HepG2 (cell line): Measurements from ENCODE around the gene TRPT1. TPM values are rescaled to one million over a fixed set of nuclear protein-coding genes. Genes with fewer than 3 reads are reported as not detected.

ENCODE experiments used
- ATF7-NPFF ChIP-seq: sonication (generic); formaldehyde crosslinking; IDR thresholded peaks from 2 replicates; pipeline ENCODE4 v1.8.1; 2023; ENCODE audit warnings: mild to moderate bottlenecking, low read depth, missing genetic modification reagents, moderate library complexity
- BATF2 ChIP-seq: sonication (generic); formaldehyde crosslinking; IDR thresholded peaks from 2 replicates; pipeline ENCODE4 v1.8.0; 2022; ENCODE audit warnings: mild to moderate bottlenecking, missing genetic modification reagents, moderate library complexity
- BRCA1 ChIP-seq: sonication (generic); formaldehyde crosslinking; IDR thresholded peaks from 2 replicates; pipeline ENCODE4 v1.4.0; 2020; ENCODE audit warnings: missing genetic modification reagents
- FOXK1 ChIP-seq: sonication (generic); formaldehyde crosslinking; IDR thresholded peaks from 2 replicates; pipeline ENCODE4 v1.4.0; 2020; ENCODE audit warnings: low read depth, missing genetic modification reagents, borderline replicate concordance
- HDAC2 ChIP-seq: sonication (generic); formaldehyde crosslinking; IDR thresholded peaks from 2 replicates; pipeline ENCODE4 v1.4.0; 2020; ENCODE audit warnings: missing genetic modification reagents
- HES4 ChIP-seq: sonication (generic); formaldehyde crosslinking; IDR thresholded peaks from 2 replicates; pipeline ENCODE4 v1.9.0; 2021; ENCODE audit warnings: mild to moderate bottlenecking, missing genetic modification reagents, borderline replicate concordance
- JARID2 ChIP-seq: sonication (generic); formaldehyde crosslinking; IDR thresholded peaks from 2 replicates; pipeline ENCODE4 v1.8.1; 2023; ENCODE audit warnings: missing genetic modification reagents, inconsistent platforms; ENCODE audit not compliant: insufficient replicate concordance
- KDM5A ChIP-seq: fragments of 200-600 bp; sonication (generic); IDR thresholded peaks from 2 replicates; pipeline ENCODE4 v1.7.0; 2018; ENCODE audit warnings: antibody characterized with exemption, mild to moderate bottlenecking, low read length, borderline replicate concordance
- MLLT10 ChIP-seq: sonication (generic); formaldehyde crosslinking; IDR thresholded peaks from 2 replicates; pipeline ENCODE4 v1.4.0; 2020; ENCODE audit warnings: missing genetic modification reagents
- MXD1 ChIP-seq: sonication (generic); formaldehyde crosslinking; IDR thresholded peaks from 2 replicates; pipeline ENCODE4 v1.4.0; 2020; ENCODE audit warnings: mild to moderate bottlenecking, missing genetic modification reagents
- NFYB ChIP-seq: sonication (generic); formaldehyde crosslinking; IDR thresholded peaks from 2 replicates; pipeline ENCODE4 v1.4.0; 2020; ENCODE audit warnings: missing genetic modification reagents
- PATZ1 ChIP-seq: sonication (generic); formaldehyde crosslinking; IDR thresholded peaks from 2 replicates; pipeline ENCODE4 v1.4.0; 2020; ENCODE audit warnings: missing genetic modification reagents
- PHF8 ChIP-seq: sonication (generic); formaldehyde crosslinking; IDR thresholded peaks from 2 replicates; pipeline ENCODE4 v1.5.0; 2020; ENCODE audit warnings: missing genetic modification reagents
- POGK ChIP-seq: sonication (generic); formaldehyde crosslinking; conservative IDR thresholded peaks from 2 replicates; pipeline ENCODE4 v1.8.0; 2022; ENCODE audit warnings: mild to moderate bottlenecking, moderate library complexity, missing genetic modification reagents
- SAP130 ChIP-seq: IDR thresholded peaks from 2 replicates; pipeline ENCODE4 v1.6.1; 2016; ENCODE audit warnings: low read depth
- SRSF1 ChIP-seq: fragments of 200-400 bp; formaldehyde crosslinking; optimal IDR thresholded peaks from 2 replicates; pipeline ENCODE3; 2017; ENCODE audit warnings: mild to moderate bottlenecking, low read depth, low read length, moderate library complexity
- U2AF1 ChIP-seq: fragments of 200-400 bp; formaldehyde crosslinking; optimal IDR thresholded peaks from 2 replicates; pipeline ENCODE3; 2017; ENCODE audit warnings: mild to moderate bottlenecking, low read depth, low read length
- ZBTB44 ChIP-seq: sonication (generic); formaldehyde crosslinking; IDR thresholded peaks from 2 replicates; pipeline ENCODE4 v1.4.0; 2020; ENCODE audit warnings: missing genetic modification reagents
- ZFP90 ChIP-seq: sonication (generic); formaldehyde crosslinking; IDR thresholded peaks from 2 replicates; pipeline ENCODE4 v1.8.0; 2022; ENCODE audit warnings: missing genetic modification reagents, mild to moderate bottlenecking, inconsistent platforms, borderline replicate concordance
- ZFX ChIP-seq: sonication (generic); formaldehyde crosslinking; IDR thresholded peaks from 2 replicates; pipeline ENCODE4 v1.4.0; 2020; ENCODE audit warnings: mild to moderate bottlenecking, low read depth, missing genetic modification reagents, moderate library complexity
- ZNF460 ChIP-seq: sonication (generic); formaldehyde crosslinking; IDR thresholded peaks from 2 replicates; pipeline ENCODE4 v1.5.1; 2020; ENCODE audit warnings: missing genetic modification reagents, mild to moderate bottlenecking, borderline replicate concordance
- ZNF614 ChIP-seq: IDR thresholded peaks from 2 replicates; pipeline ENCODE4 v1.6.1; 2018; ENCODE audit warnings: missing biosample characterization, missing genetic modification reagents, inconsistent platforms, borderline replicate concordance
- ZNF788 ChIP-seq: sonication (generic); formaldehyde crosslinking; IDR thresholded peaks from 2 replicates; pipeline ENCODE4 v1.5.0; 2020; ENCODE audit warnings: mild to moderate bottlenecking, missing genetic modification reagents, borderline replicate concordance
- polyA plus RNA-seq, 8 experiments: library from polyadenylated mRNA; depleted of rRNA in 3 of 8; stranded (reverse) in 7 of 8; unstranded in 1 of 8; fragments of >200 nt; fragmentation: Illumina TruSeq in 4 of 8; extraction: Trizol in 4 of 8; gene quantifications; 2 replicates each; pipeline versions ENCODE4 v1.2.1 to v1.2.3, GENCODE V29; 2011 to 2016; ENCODE audit warnings: low read depth in 4 of 8, missing spikeins in 1 of 8, mixed read lengths in 1 of 8; ENCODE audit not compliant: insufficient read depth in 1 of 8
- total RNA-seq, 5 experiments: library from RNA; depleted of rRNA; stranded (reverse); fragments of >200 nt; fragmentation: Illumina TruSeq; extraction: Trizol; gene quantifications; 2 replicates each; pipeline ENCODE4 v1.2.3, GENCODE V29; 2016; ENCODE audit warnings: low read depth in 1 of 5

TRPT1 gene
- total and polyA plus RNA-seq, 2 of the 13 experiments (the other 11 are each of a cell fraction or from before 2014, with no cell fraction given): 24.8 to 40.7 TPM

- peak; percentile 27 for TF ChIP-seq PATZ1 (CRISPR knock-in tag)
- TF ChIP-seq SAP130 (CRISPR knock-in tag): peak; percentile 73
- TF ChIP-seq MXD1 (CRISPR knock-in tag): no peak
- TF ChIP-seq ZNF614 (CRISPR knock-in tag): no peak
- TF ChIP-seq POGK (CRISPR knock-in tag): peak; percentile 86
- no peak for TF ChIP-seq BATF2 (CRISPR knock-in tag)
- no peak for TF ChIP-seq HES4 (CRISPR knock-in tag)
- peak; percentile 41; the same call in 1 of the 2 replicates for TF ChIP-seq NFYB (CRISPR knock-in tag)
- TF ChIP-seq ATF7-NPFF (CRISPR knock-in tag): peak; percentile 82
- peak; percentile 41; the same call in 1 of the 2 replicates for TF ChIP-seq KDM5A
- TF ChIP-seq ZFX (CRISPR knock-in tag): peak; percentile 84
- no peak for TF ChIP-seq BRCA1 (CRISPR knock-in tag)
- TF ChIP-seq PHF8: peak; percentile 75
- TF ChIP-seq FOXK1: peak; percentile 28; the same call in 1 of the 2 replicates
- no peak for TF ChIP-seq U2AF1
- peak; percentile 59; the same call in 1 of the 2 replicates for TF ChIP-seq HDAC2 (CRISPR knock-in tag)
- no peak for TF ChIP-seq ZNF460
- peak; percentile 30 for TF ChIP-seq SRSF1
- no peak for TF ChIP-seq MLLT10 (CRISPR knock-in tag)
- TF ChIP-seq ZBTB44 (CRISPR knock-in tag): no peak
- peak; percentile 53; the same call in 1 of the 2 replicates for TF ChIP-seq ZFP90
- TF ChIP-seq JARID2: peak; percentile 81
- TF ChIP-seq ZNF788 (CRISPR knock-in tag): peak; percentile 70; the same call in 1 of the 2 replicates
Observed at GRCh38 chr11:64246871-64247728, 21.1 kb upstream of the TRPT1 start, which contains the start of gene PPP1R14B (continued).
